ENCODE data around the gene CDC42EP3. TPM values are rescaled to one million over a fixed set of nuclear protein-coding genes. Genes with fewer than 3 reads are reported as not detected.

The CDC42EP3 gene, protein sequence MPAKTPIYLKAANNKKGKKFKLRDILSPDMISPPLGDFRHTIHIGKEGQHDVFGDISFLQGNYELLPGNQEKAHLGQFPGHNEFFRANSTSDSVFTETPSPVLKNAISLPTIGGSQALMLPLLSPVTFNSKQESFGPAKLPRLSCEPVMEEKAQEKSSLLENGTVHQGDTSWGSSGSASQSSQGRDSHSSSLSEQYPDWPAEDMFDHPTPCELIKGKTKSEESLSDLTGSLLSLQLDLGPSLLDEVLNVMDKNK
- 68.3 TPM for polyA plus RNA-seq

DNA sequence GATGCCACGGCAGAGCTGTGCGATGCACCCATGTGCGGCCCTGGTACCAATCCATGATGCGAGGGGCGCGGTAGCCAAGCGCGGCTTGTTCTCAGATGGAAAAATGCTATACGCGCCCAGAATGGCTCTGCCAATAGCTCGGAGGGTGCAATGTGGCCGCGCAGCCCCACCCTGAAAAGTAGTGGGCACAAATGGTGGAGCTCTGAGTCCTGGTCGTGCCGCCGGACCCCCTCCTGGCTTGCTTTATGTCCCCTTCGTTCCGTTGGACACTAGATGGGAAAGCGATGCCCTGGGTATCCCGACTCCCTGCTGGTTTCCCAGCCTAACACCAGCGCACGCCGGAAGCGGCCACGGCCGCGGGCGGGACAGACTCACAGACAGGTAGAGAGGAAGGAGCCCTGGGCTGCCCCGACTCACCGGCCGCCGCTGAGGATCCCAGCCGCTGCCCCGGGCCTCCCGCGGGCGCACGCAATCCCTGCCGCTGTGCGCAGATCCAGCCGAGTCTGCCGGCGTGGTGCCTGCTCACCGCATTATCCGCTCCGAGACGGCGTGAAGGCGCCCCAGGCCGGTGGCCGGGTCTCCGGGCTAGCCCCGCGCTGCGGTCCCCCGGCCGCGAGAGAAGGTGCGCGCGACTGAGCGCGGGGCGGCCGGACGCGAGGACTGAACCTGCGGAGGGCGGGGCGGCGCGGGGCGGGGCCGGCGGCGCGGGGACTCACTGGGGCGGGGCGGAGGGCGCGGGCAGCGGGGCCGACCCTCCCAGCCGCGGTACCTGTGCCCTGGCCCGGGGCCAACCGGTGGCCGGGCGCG lies at the start of gene CDC42EP3:
Gene CDC42EP3 (minus strand): TSS at position 634 of the 807 bp plus-strand sequence. CDS start 25,055 bp downstream, outside the sequence.
- H3K9me3 Mint-ChIP-seq, result no peaks in the 10 kb centered on the region
- H3K27ac Mint-ChIP-seq, result peak within 1 kb of the TSS; percentile 86 to 93 (median 87)
- H3K4me1 Mint-ChIP-seq, result peaks cover 30 to 54% (median 48%) of the 10 kb centered on the region in 3 donors
- H3K27me3 Mint-ChIP-seq, result no peaks in the 10 kb centered on the region
- peak within 1 kb of the TSS; percentile 90 to 96 (median 96) for H3K4me3 Mint-ChIP-seq
- no peaks in the 10 kb centered on the region for H3K36me3 Mint-ChIP-seq

DNA sequence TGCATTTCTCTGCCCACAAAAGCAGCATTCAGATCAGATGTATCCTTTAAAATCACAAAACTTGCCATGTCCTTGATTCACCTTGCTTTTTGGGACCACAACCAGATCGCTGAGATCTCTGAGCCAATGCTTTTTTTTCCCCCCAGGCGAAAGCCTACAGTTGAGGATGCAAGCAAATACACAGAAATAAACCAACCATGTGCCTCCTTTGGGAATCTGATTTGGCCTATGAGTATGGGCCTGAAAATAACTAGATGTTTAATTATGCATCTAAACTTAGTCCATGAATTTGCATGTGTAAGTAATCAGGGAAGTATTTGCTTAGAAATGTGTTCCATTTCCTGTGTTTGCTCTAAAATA lies 49.7 kb upstream of the CDC42EP3 start:
- Mint-ChIP-seq H3K4me1 (peaks cover 2 to 7% (median 6%) of the 10 kb centered on the region in 3 donors), H3K36me3 (peaks cover 5% of the 10 kb centered on the region), H3K27ac (peak overlapping the region in 1 of 3 donors; percentile 40), H3K4me3 (no peak overlapping the region), H3K9me3 (peaks cover 0 to 2% (median 0%) of the 10 kb centered on the region in 3 donors), H3K27me3 (peaks cover 4% of the 10 kb centered on the region)

DNA sequence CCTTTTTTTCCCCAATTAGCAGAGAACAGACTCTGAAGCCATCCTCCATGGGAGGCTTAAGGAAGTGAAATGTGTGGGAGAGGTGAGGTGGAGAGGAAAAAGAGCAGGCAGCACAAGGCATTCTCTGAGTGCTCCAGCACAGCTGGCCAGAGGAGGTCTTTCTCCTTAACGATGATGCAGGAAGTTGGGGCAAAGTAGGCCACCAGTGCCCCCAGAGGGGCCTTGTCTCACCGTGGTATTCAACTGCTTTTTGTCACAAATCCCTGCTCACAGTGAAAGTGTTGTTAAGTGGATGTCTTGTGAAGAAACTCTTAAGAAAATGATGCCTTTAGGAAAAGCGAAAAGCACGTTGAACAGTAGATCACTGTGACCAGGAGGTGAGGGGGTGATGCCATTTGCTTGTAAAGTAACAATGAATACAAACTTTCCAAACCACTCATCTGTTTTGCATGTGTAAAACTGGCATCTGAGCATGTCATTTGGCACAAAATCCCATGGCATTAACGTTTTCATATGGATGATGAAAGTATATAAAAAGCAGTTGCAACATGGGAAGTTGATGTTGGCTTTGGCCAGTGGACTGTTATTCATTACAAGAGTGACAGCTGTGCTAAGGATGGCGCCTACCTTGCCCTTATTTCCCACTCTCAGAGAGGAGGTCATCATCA lies 49.2 kb upstream of the CDC42EP3 start:
- peak overlapping the region in 1 of 3 donors; percentile 40 for H3K27ac Mint-ChIP-seq
- H3K27me3 Mint-ChIP-seq, result peaks cover 4% of the 10 kb centered on the region
- peaks cover 2 to 7% (median 6%) of the 10 kb centered on the region in 3 donors for H3K4me1 Mint-ChIP-seq
- peak overlapping the region in 2 of 4 donors; percentile 6 to 42 for H3K4me3 Mint-ChIP-seq
- peaks cover 5% of the 10 kb centered on the region for H3K36me3 Mint-ChIP-seq
- H3K9me3 Mint-ChIP-seq, result peaks cover 1 to 2% (median 2%) of the 10 kb centered on the region in 3 donors

DNA sequence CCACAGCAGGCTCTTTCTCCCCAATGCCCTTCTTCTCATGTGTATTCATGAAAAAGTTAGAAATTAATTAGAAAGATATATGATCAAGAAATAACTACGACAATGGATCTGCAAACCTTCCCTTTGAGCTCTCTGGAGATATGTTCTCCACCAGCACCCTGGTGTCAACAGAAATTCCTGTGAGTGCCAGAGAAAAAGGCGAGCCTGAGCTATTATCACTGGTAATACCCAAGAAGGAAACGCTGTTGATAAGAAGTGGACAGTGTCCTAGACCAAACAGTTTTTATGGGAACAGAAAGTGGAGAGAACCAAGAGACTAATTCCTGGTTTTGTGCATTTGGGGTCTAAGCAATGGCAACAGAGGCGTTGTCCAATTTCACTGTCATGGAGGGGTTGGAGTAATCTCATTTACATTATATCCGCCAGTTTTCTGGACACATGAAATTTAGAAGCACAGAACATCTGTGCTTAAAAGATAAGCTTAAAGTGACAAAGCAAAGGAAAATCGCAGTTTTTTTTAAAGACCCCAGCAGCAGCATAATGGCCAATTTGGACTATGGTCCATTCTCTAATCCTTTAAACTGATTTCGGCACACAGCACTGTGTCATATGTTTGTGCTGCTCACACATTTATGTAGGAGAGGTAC lies 47.2 kb upstream of the CDC42EP3 start:
- Mint-ChIP-seq H3K36me3 (peaks cover 2% of the 10 kb centered on the region), H3K4me1 (peaks cover 6 to 9% (median 7%) of the 10 kb centered on the region in 3 donors), H3K9me3 (peaks cover 2 to 10% (median 5%) of the 10 kb centered on the region in 3 donors), H3K27ac (no peak overlapping the region), H3K4me3 (no peak overlapping the region), H3K27me3 (peaks cover 4% of the 10 kb centered on the region)

DNA sequence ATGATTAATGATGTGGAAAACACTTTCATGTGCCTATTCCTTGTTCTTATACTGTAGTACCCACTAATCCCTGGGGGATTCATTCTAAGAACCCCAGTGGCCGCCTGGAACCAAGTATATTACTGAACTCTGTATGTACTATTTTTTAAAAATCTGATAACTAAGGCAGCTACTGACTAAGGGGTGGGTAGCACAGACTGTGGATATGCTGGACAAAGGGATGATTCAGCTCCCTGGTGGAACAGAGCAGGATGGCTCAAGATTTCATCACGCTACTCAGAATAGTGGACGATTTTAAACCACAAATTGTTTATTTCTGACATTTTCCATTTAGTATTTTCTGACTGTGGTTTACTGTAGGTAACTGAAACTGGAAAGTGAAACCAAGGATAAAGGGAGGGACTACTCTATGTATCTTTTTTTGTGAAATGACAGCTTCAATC lies 41.8 kb upstream of the CDC42EP3 start:
- Mint-ChIP-seq H3K4me1 (peaks cover 22 to 36% (median 23%) of the 10 kb centered on the region in 3 donors), H3K27me3 (no peaks in the 10 kb centered on the region), H3K27ac (no peak overlapping the region), H3K36me3 (no peaks in the 10 kb centered on the region), H3K9me3 (peaks cover 2 to 10% (median 5%) of the 10 kb centered on the region in 3 donors), H3K4me3 (peak overlapping the region in 1 of 4 donors; percentile 73)

DNA sequence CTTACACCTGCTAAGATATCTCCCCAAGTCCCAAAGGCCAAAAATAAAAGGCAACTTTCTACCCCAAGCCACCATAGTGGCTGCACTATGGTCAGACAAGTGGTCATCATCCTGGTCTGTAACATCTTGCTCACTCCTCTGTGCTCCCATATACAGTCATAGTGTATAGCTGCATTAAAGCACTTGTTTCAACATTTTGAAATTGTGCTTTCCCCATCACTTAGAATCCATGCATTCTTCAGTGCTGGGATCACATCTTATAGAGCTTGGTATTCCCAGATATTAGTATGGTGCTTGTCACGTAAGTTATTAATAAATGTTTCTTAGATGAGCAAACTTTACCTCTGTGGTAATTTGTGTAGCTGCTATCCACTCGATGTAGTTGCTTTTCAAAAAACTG lies 40.4 kb upstream of the CDC42EP3 start:
- no peak overlapping the region for H3K4me3 Mint-ChIP-seq
- no peaks in the 10 kb centered on the region for H3K36me3 Mint-ChIP-seq
- H3K4me1 Mint-ChIP-seq, result peaks cover 33 to 49% (median 34%) of the 10 kb centered on the region in 3 donors
- H3K9me3 Mint-ChIP-seq, result peaks cover 2 to 10% (median 5%) of the 10 kb centered on the region in 3 donors
- H3K27ac Mint-ChIP-seq, result peak overlapping the region in 1 of 3 donors; percentile 22
- H3K27me3 Mint-ChIP-seq, result peaks cover 1% of the 10 kb centered on the region

DNA sequence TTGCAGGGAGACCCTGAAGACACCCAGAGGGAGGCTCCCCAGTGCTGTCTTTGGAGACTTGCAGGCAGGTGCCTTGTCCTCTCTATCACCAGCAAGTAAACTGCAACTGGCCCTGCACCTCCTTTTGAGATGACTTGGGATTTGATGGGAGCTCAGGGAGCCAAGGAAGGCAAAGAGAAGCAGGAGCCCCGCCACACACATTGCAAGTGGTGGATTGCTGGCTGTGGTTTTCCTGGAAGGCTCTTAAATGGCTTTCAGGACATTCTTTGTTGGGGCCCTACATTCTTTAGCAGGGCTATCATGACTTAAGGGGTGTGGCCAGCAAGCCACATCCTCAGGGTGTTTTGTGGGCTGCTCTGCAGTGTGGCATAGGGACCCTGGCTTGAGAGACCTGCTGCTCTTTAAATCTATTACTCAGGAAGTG lies 39.9 kb upstream of the CDC42EP3 start:
- Mint-ChIP-seq H3K4me3 (no peak overlapping the region), H3K9me3 (peaks cover under 1 to 10% (median 5%) of the 10 kb centered on the region in 3 donors), H3K36me3 (no peaks in the 10 kb centered on the region), H3K27ac (peak overlapping the region in 1 of 3 donors; percentile 22), H3K27me3 (peaks cover 1% of the 10 kb centered on the region), H3K4me1 (peaks cover 35 to 54% (median 39%) of the 10 kb centered on the region in 3 donors)

DNA sequence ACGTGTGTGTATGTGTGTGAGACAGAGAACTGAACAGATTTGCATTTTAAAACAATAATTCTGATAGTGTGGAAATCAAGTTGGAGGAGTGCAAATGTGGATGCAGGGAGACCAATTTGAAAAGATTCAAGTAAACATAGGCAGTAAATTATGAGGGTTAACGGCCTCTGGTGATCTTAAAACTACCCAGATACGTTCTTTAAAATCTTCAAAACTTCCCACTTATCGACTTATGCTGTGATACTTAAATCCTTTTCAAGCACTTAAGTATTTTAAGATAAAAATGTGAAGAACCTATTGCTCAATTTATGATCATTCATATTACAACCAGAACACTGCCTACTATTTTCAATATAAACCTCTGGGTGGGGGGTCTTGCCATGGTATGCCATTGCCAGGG lies 37.7 kb upstream of the CDC42EP3 start:
- peaks cover 1% of the 10 kb centered on the region for H3K27me3 Mint-ChIP-seq
- H3K4me3 Mint-ChIP-seq, result no peak overlapping the region
- H3K36me3 Mint-ChIP-seq, result no peaks in the 10 kb centered on the region
- H3K4me1 Mint-ChIP-seq, result peaks cover 32 to 57% (median 44%) of the 10 kb centered on the region in 3 donors
- H3K9me3 Mint-ChIP-seq, result no peaks in the 10 kb centered on the region
- no peak overlapping the region for H3K27ac Mint-ChIP-seq

DNA sequence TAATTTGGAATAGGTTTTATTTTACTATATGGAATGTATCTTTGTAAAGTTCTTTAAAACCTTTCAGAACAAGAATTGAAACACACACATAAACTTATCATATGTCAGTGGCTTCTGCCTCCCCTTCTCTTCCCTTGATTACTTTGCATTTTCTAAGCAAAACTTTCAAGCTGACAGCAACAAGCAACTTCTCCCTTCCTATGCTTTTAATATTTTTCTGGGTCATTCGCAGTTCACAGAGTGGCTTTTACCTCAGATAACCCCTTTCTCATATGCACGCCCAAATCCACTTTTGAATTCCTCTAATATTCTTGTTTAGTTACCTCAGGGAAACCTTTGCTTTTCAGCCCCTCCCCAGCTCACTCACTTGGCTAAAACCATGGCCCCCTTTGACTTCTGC lies 36.7 kb upstream of the CDC42EP3 start:
- H3K27me3 Mint-ChIP-seq, result peaks cover 1% of the 10 kb centered on the region
- peaks cover 0 to 1% (median 0%) of the 10 kb centered on the region in 3 donors for H3K9me3 Mint-ChIP-seq
- peaks cover 26 to 49% (median 39%) of the 10 kb centered on the region in 3 donors for H3K4me1 Mint-ChIP-seq
- no peaks in the 10 kb centered on the region for H3K36me3 Mint-ChIP-seq
- peak overlapping the region in 1 of 3 donors; percentile 57 for H3K27ac Mint-ChIP-seq
- H3K4me3 Mint-ChIP-seq, result peak overlapping the region in 2 of 4 donors; percentile 10 to 76

DNA sequence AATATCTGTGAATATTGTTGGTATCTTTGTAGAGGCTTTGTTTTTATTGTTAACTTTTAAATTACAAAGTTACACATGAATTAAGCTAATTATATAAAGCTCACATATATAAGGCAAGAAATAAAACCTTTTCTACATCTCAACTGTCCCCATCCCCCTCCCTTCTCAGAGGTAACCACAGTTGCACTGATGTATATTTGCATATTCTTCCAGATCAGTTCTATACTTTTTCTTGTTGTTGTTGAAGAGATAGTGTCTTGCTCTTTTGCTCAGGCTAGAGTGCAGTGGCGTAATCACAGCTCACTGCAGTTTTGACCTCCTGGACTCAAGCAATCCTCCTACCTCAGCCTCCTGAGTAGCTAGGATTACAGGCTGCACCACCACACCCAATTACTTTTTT lies 36.0 kb upstream of the CDC42EP3 start:
- peaks cover 0 to 1% (median 0%) of the 10 kb centered on the region in 3 donors for H3K9me3 Mint-ChIP-seq
- H3K4me3 Mint-ChIP-seq, result peak overlapping the region in 2 of 4 donors; percentile 67 to 86
- peaks cover 1% of the 10 kb centered on the region for H3K27me3 Mint-ChIP-seq
- H3K27ac Mint-ChIP-seq, result peak overlapping the region in 1 of 3 donors; percentile 72
- H3K4me1 Mint-ChIP-seq, result peaks cover 23 to 45% (median 35%) of the 10 kb centered on the region in 3 donors
- no peaks in the 10 kb centered on the region for H3K36me3 Mint-ChIP-seq

DNA sequence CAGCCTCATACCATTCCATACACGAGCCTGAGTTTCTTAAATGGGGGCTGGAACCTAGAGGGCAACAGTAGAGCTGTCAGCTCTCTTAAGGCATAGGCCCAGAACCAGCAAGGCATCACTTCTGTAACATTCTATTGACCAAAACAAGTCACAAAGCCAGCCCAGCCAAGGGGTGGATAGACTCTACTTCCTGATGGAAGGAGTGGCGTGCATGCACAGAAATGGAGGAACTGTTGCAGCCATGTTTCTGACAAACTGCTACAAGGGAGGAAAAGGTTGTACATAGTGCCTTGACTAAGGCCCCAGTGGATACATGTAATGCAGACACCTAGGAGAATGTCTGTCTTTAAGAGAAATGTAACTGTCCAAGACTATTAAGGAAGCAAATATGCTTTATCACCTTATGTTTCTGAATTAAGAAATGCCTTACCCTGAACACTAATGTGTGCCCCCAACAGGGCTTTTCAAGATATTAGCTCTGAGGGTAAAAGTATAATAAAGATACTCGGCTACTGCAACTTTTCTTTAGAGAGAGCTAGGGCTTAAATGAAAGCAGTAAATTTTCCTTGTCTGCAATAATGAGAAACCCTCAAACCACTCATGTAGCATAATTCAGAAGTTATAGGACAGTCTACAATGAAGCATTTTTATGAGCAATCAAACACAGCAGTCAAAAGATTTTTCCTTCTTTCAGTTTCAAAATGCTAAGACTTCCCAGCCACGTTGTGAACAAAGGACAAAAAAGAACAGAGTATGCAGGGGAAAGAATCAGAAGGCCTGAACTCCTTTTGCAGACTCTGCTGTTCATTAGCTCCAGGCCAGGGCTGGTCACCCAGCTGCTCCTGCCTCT lies 35.1 kb upstream of the CDC42EP3 start:
- peaks cover 1% of the 10 kb centered on the region for H3K27me3 Mint-ChIP-seq
- H3K27ac Mint-ChIP-seq, result no peak overlapping the region
- peaks cover 20 to 39% (median 31%) of the 10 kb centered on the region in 3 donors for H3K4me1 Mint-ChIP-seq
- H3K9me3 Mint-ChIP-seq, result peaks cover 0 to 2% (median 1%) of the 10 kb centered on the region in 3 donors
- no peaks in the 10 kb centered on the region for H3K36me3 Mint-ChIP-seq
- peak overlapping the region in 2 of 4 donors; percentile 53 to 86 for H3K4me3 Mint-ChIP-seq

DNA sequence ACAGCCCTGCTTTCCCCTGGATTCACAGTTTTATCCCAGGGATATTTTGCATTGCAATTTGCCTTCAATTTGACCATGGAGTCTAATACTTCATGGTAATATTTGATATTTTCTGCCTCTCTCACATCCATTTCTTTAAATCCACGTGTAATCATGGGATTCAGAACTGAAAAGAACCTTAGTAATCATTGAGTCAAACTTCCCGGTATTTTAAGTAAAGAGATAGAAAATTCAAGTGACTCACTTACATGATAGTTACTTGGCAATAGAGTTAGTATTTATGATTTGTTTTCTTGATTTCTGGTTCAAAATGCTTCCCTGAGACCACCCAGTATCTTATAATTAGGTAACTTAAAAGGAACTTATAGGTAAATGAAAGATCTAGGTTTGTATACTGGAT lies 33.7 kb upstream of the CDC42EP3 start:
- Mint-ChIP-seq H3K4me1 (peaks cover 16 to 30% (median 23%) of the 10 kb centered on the region in 3 donors), H3K9me3 (peaks cover 0 to 5% (median 2%) of the 10 kb centered on the region in 3 donors), H3K4me3 (no peak overlapping the region), H3K27me3 (peaks cover 1% of the 10 kb centered on the region), H3K27ac (no peak overlapping the region), H3K36me3 (no peaks in the 10 kb centered on the region)

DNA sequence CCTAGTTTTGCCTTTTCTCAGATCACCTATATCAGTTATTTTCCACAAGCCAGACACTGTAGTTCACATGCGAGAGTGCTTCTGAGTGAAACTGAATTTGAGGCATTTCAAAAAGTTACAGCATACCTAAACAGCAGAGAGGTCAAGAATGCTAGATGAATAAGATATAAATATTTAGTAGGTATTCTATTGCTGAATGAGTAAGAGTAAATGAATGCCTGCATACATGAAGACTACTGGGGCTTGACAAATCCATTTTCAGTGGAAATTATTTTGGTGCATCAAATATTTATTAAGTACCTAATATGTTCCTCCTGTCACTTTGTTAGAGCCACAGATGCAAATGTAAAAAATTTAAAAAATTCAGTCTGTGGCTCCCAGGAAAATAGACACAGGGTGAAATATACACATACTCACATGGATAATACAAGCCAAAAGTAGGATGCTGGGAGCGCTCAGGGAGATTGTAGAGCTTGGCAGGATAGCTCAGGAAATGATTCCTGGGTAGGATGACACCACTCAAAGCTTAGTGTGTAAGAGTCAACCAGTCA lies 27.6 kb upstream of the CDC42EP3 start:
- no peak overlapping the region for H3K4me3 Mint-ChIP-seq
- H3K27me3 Mint-ChIP-seq, result no peaks in the 10 kb centered on the region
- no peak overlapping the region for H3K27ac Mint-ChIP-seq
- peaks cover 0 to 5% (median 2%) of the 10 kb centered on the region in 3 donors for H3K9me3 Mint-ChIP-seq
- peaks cover 0 to 2% (median 0%) of the 10 kb centered on the region in 3 donors for H3K4me1 Mint-ChIP-seq
- peaks cover 6% of the 10 kb centered on the region for H3K36me3 Mint-ChIP-seq
